Colonic mucosa (tissue), 4 donors: ENCODE results near the gene RANBP17. TPM values are rescaled to one million over a fixed set of nuclear protein-coding genes. Genes with fewer than 3 reads are reported as not detected.

Experiments used
- DNase-seq: peaks from one replicate; pipeline ENCODE4 v3.0.0-alpha.2; 2020
- H3K27ac ChIP-seq: fragments of 200-600 bp; one replicate; pipeline ENCODE4 v1.8.0; 2021
- H3K27me3 ChIP-seq: fragments of 200-600 bp; one replicate; pipeline ENCODE4 v1.8.0; 2021
- H3K36me3 ChIP-seq: fragments of 200-600 bp; one replicate; pipeline ENCODE4 v1.8.0; 2021
- H3K4me1 ChIP-seq: fragments of 200-600 bp; one replicate; pipeline ENCODE4 v1.8.0; 2021; ENCODE audit warnings: mild to moderate bottlenecking
- H3K4me3 ChIP-seq: fragments of 200-600 bp; one replicate; pipeline ENCODE4 v1.8.0; 2021
- H3K9ac ChIP-seq, 2 donors: one replicate each; pipeline ENCODE4 v1.7.0; 2013; ENCODE audit warnings: control low read depth in 2 of 2, low read depth in 2 of 2, low read length in 2 of 2
- H3K9me3 ChIP-seq: fragments of 200-600 bp; one replicate; pipeline ENCODE4 v1.8.0; 2021
- intact Hi-C: fragments of 100-400 bp; cut with DNase I; formaldehyde crosslinking; loops from one replicate; pipeline ENCODE4 v1.14.1; 2022
- total RNA-seq, 2 donors: library from RNA; stranded (reverse); fragmentation: NEBNext Ultra II Directional in 1 of 2; extraction: Animal tissue kit (Norgen Biotek cat#: 25700) in 1 of 2; gene quantifications; one replicate each; pipeline ENCODE4 v1.2.1, GENCODE V29; 2021
- TF ChIP-seq, protein P1 (sequence below): fragments of 200-600 bp; IDR thresholded peaks from one replicate; pipeline ENCODE4 v1.8.0; 2022; ENCODE audit warnings: antibody characterized with exemption, mild to moderate bottlenecking
- donor health status: healthy.
- donor health status: DM: no; HTN: no; CAD: no.
- donor health status: DM: no; HTN: no; CAD: no.

RANBP17 gene
- total RNA-seq, 2 donors from 2014 or later: 7.9 to 9.4 TPM

DNA sequence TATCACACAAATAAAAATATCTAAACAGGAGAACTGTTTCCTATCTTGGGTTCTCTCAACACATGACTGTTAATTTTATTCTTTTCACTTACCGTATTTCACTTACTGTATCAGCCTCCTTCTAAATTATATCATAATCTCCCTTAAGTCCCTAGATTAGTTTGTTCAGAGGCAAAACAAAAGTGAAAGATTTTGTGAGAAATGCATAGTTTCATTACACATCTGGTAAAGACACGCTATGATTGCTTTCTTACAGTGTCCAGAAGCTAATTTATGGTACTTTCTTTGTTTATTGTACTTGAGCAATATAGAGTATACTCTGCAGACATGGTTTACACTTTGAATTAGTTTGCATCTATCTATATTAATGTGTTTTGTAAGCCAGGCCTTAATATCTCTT is 287.5 kb downstream of the RANBP17 start:
- no peaks in the 10 kb centered on the region for H3K36me3 ChIP-seq
- intact Hi-C loops: no loop called here
- no peak for DNase-seq
- H3K9ac ChIP-seq: no peak overlapping the region
- no peaks in the 10 kb centered on the region for H3K9me3 ChIP-seq
- TF ChIP-seq, protein P1, sequence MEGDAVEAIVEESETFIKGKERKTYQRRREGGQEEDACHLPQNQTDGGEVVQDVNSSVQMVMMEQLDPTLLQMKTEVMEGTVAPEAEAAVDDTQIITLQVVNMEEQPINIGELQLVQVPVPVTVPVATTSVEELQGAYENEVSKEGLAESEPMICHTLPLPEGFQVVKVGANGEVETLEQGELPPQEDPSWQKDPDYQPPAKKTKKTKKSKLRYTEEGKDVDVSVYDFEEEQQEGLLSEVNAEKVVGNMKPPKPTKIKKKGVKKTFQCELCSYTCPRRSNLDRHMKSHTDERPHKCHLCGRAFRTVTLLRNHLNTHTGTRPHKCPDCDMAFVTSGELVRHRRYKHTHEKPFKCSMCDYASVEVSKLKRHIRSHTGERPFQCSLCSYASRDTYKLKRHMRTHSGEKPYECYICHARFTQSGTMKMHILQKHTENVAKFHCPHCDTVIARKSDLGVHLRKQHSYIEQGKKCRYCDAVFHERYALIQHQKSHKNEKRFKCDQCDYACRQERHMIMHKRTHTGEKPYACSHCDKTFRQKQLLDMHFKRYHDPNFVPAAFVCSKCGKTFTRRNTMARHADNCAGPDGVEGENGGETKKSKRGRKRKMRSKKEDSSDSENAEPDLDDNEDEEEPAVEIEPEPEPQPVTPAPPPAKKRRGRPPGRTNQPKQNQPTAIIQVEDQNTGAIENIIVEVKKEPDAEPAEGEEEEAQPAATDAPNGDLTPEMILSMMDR: no peak
- H3K4me1 ChIP-seq: no peaks in the 10 kb centered on the region
- no peak overlapping the region for H3K27ac ChIP-seq
- H3K27me3 ChIP-seq: no peaks in the 10 kb centered on the region
- no peak overlapping the region for H3K4me3 ChIP-seq

DNA sequence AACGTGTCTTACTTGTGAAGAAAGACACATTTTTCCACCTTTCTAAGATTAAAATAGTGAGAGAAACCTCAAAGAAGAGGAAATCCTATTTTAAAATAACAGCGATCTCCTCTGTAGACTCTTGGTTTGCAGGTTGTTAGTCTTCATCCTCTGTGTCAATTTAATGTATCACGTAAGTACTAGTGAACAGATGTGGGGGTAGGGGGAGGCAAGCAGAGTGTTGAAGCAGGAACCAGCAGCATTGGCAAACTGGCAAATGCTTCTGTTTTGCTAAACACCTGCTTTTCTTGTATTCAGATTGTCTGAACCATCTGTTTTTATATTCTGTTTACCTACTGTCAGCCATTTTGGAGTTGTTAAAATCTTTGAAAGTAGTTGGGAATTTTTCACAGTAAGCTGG is 288.0 kb downstream of the RANBP17 start:
- no peak overlapping the region for H3K9ac ChIP-seq
- TF ChIP-seq, protein P1: no peak
- no peaks in the 10 kb centered on the region for H3K4me1 ChIP-seq
- no peaks in the 10 kb centered on the region for H3K27me3 ChIP-seq
- H3K27ac ChIP-seq: no peak overlapping the region
- H3K9me3 ChIP-seq: no peaks in the 10 kb centered on the region
- DNase-seq: no peak
- intact Hi-C loops: no loop called here
- H3K4me3 ChIP-seq: no peak overlapping the region
- no peaks in the 10 kb centered on the region for H3K36me3 ChIP-seq

DNA sequence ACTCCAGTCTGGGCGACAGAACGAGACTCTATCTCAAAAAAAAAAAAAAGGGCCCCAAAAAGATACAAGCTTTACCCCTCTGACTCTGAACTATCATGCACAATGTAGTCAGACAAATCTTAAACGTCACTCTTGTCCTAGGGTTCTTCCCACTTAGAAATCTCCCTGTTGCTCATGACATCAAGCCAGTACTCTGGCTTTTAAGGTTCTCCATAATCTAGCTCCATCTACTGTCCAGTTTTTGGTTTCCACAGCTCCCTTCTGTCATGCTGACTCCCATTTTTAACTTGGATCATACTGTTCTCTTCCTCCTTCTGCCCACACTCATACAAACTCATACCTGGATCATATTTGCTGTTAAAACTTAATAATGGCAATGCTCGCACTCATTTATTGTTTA is 290.6 kb downstream of the RANBP17 start:
- Histone ChIP-seq H3K27me3 (no peaks in the 10 kb centered on the region), H3K9ac (no peak overlapping the region), H3K36me3 (no peaks in the 10 kb centered on the region), H3K4me3 (no peak overlapping the region), H3K9me3 (no peaks in the 10 kb centered on the region), H3K27ac (no peak overlapping the region), H3K4me1 (no peaks in the 10 kb centered on the region)
- intact Hi-C loops: no loop called here
- TF ChIP-seq, protein P1: no peak
- DNase-seq: no peak

DNA sequence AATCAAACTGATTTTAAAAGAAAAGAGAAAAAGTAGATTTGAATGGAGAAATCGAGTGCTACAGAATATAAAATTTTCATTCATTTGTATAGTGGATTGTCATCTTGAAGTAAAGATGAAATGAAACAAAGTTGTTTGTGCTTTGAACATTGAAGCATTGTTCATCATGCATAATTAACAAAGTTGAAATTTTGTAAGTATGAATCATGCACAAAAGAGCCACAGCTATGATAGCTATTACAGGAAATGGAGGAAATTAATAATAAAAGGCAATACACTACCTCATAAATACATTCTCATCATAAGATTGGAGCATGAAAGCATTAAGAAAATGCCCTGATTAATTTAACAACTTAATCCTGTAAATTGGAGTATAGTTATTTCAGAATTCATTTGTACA is 293.8 kb downstream of the RANBP17 start:
- TF ChIP-seq, protein P1: no peak
- H3K9ac ChIP-seq: no peak overlapping the region
- no peak overlapping the region for H3K4me3 ChIP-seq
- no peaks in the 10 kb centered on the region for H3K36me3 ChIP-seq
- no peak overlapping the region for H3K27ac ChIP-seq
- no peak for DNase-seq
- H3K9me3 ChIP-seq: no peaks in the 10 kb centered on the region
- intact Hi-C loops: no loop called here
- H3K4me1 ChIP-seq: no peaks in the 10 kb centered on the region
- no peaks in the 10 kb centered on the region for H3K27me3 ChIP-seq

DNA sequence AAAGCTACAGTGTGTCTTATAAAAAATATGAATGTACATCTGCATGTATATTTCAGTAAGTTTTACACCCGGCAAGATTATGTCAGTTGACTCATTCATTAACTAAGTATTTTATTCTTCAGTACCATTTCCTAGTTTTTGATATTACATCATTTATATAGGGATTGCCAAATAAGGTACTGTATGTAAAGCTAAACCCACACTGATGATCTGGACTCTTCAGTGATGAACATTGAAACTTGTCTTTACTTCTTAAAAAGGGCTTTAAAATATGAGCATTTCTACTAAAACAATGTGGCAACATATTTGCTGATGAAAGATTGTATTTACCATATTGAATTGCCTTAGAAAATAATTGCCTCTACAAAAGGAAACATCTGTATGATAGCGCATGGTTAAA is 295.5 kb downstream of the RANBP17 start:
- DNase-seq: no peak
- Histone ChIP-seq H3K4me3 (no peak overlapping the region), H3K36me3 (no peaks in the 10 kb centered on the region), H3K4me1 (no peaks in the 10 kb centered on the region), H3K27ac (no peak overlapping the region), H3K9ac (no peak overlapping the region), H3K9me3 (no peaks in the 10 kb centered on the region), H3K27me3 (no peaks in the 10 kb centered on the region)
- TF ChIP-seq, protein P1: no peak
- intact Hi-C loops: no loop called here

DNA sequence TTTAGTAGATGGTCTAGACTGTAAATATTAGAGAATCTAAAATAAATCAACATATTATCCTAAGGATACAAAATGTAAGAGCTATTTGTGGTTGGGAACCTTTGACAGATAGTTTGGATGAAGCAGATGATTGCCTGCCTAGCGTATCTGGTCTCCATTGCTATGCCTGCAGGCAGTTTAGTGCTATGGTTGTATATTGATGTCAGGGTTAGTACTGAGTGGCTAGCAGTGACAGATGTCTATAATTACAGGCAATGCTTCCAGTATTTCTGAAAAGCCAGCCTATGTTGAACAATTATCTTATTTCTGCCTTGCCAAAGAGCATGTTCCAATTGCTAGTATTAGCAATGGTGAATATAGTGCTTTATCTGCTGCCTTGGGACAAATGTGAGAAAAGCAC is 296.0 kb downstream of the RANBP17 start:
- H3K9me3 ChIP-seq: no peaks in the 10 kb centered on the region
- intact Hi-C loops: no loop called here
- no peaks in the 10 kb centered on the region for H3K4me1 ChIP-seq
- H3K27me3 ChIP-seq: no peaks in the 10 kb centered on the region
- H3K27ac ChIP-seq: no peak overlapping the region
- DNase-seq: no peak
- H3K9ac ChIP-seq: no peak overlapping the region
- TF ChIP-seq, protein P1: no peak
- no peak overlapping the region for H3K4me3 ChIP-seq
- no peaks in the 10 kb centered on the region for H3K36me3 ChIP-seq
